Bronchial epithelial cell (primary cell): Measurements from ENCODE around the gene BBOF1. TPM values are rescaled to one million over a fixed set of nuclear protein-coding genes. Genes with fewer than 3 reads are reported as not detected.

Experiments
- DNase-seq: peaks from one replicate; pipeline ENCODE4 v3.0.0-alpha.2; 2010; ENCODE audit warnings: low read depth
- FAIRE-seq: peaks from 2 replicates; lab custom pipeline; 2011; peaks lifted over from hg19 to GRCh38; lab: Jason Lieb, UNC
- H3K27me3 ChIP-seq: 2 replicates; pipeline ENCODE4 v1.5.1; 2011; ENCODE audit warnings: low read length; ENCODE audit not compliant: control insufficient read depth, insufficient read depth
- H3K36me3 ChIP-seq: 2 replicates; pipeline ENCODE4 v1.5.1; 2011; ENCODE audit warnings: low read length; ENCODE audit not compliant: control insufficient read depth, insufficient read depth
- H3K4me3 ChIP-seq: 2 replicates; pipeline ENCODE4 v1.5.1; 2011; ENCODE audit warnings: mild to moderate bottlenecking, low read depth, low read length, control low read depth
- total RNA-seq: library from RNA; depleted of rRNA; stranded (reverse); fragments of >200 nt; gene quantifications from 2 replicates; pipeline ENCODE4 v1.2.1, GENCODE V29; 2014
- TF ChIP-seq, protein P1 (sequence below): IDR thresholded peaks from 2 replicates; pipeline ENCODE4 v1.5.1; 2011; ENCODE audit warnings: mild to moderate bottlenecking, moderate library complexity, low read length, control low read depth, inconsistent platforms; ENCODE audit not compliant: insufficient read depth, severe bottlenecking

The BBOF1 gene
- total RNA-seq, 1 donor from 2014 or later = 1.3 TPM

DNA sequence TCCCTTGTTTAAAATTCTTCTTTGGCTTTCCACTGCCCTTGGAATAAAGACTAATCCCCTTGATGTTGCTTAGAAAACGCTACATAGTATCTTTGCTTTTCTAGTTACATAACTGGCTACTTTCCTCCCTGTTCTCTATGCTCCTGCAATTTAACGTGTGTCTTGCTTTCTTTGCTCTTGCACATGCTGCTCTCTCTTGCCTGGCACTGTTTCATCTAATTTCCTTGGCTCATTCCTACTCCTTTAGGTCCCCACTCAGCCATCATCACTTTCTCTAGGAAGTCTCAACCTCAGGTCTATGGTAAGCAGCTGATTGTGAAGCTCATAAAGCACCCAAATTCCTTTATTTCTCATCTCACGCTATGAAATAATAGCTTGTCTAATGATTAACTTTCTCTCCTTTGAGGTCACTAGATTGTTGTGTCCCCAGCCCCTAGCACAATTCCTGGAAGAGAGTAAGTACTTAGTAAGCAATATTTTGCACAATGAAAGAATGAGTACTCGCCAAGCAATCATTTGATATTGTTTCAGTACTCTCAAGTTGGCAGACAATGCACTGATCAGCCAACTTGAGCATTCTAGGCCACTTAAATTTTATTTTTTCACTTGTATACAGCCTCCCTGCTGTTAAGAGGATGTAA lies 61.8 kb downstream of the BBOF1 start:
- no peaks in the 10 kb centered on the region for H3K36me3 ChIP-seq
- FAIRE-seq = no peak

DNA sequence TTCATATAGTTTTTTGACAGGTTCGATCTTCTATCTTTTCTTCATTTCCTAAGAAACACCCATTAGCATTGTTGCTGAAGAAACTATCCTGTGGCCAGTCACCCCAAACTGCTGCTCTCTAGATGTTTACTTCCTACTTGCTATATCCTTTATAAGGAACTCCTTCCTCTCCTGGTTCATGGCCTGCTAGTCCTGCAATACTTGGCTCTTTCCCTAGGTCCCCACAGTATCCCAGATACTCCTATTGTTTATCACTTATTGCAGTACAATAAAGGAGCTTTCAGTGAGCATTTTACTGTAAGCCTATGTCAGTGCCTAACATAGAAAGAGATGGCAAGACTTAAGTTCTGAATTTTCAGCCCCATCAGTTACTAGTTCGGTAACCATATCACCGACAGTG lies 62.3 kb downstream of the BBOF1 start:
- DNase-seq (no peak), FAIRE-seq (no peak)
- Histone ChIP-seq H3K27me3 (no peaks in the 10 kb centered on the region), H3K36me3 (no peaks in the 10 kb centered on the region), H3K4me3 (no peak overlapping the region)
- TF ChIP-seq, protein P1, sequence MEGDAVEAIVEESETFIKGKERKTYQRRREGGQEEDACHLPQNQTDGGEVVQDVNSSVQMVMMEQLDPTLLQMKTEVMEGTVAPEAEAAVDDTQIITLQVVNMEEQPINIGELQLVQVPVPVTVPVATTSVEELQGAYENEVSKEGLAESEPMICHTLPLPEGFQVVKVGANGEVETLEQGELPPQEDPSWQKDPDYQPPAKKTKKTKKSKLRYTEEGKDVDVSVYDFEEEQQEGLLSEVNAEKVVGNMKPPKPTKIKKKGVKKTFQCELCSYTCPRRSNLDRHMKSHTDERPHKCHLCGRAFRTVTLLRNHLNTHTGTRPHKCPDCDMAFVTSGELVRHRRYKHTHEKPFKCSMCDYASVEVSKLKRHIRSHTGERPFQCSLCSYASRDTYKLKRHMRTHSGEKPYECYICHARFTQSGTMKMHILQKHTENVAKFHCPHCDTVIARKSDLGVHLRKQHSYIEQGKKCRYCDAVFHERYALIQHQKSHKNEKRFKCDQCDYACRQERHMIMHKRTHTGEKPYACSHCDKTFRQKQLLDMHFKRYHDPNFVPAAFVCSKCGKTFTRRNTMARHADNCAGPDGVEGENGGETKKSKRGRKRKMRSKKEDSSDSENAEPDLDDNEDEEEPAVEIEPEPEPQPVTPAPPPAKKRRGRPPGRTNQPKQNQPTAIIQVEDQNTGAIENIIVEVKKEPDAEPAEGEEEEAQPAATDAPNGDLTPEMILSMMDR = no peak

More for the DNA sequence above, 61.8 kb downstream of the BBOF1 start:
- no peaks in the 10 kb centered on the region for H3K27me3 ChIP-seq
- no peak for DNase-seq
- no peak overlapping the region for H3K4me3 ChIP-seq
- TF ChIP-seq, protein P1 = no peak

DNA sequence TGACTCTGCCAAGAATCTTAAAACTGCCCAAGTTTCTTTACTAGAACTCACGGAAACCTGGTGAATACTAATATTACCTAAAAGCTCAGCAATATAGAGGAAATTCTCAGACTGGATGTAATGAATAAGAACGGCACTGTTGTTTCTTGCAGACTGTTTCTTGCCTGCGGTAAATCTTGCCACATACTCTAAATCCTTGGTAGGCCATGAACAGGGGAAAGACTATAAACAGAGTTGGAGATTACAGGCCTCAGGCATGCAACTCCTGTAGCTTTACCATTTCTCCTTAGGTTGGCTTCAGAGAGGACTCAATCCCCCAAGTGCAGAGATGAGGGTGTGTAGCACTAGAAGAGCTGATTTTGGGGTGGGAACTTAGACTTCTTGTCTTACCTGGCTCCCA lies 64.0 kb downstream of the BBOF1 start:
- FAIRE-seq (no peak), DNase-seq (no peak)
- Histone ChIP-seq H3K27me3 (no peaks in the 10 kb centered on the region), H3K4me3 (no peak overlapping the region), H3K36me3 (no peaks in the 10 kb centered on the region)
- TF ChIP-seq, protein P1 = no peak

DNA sequence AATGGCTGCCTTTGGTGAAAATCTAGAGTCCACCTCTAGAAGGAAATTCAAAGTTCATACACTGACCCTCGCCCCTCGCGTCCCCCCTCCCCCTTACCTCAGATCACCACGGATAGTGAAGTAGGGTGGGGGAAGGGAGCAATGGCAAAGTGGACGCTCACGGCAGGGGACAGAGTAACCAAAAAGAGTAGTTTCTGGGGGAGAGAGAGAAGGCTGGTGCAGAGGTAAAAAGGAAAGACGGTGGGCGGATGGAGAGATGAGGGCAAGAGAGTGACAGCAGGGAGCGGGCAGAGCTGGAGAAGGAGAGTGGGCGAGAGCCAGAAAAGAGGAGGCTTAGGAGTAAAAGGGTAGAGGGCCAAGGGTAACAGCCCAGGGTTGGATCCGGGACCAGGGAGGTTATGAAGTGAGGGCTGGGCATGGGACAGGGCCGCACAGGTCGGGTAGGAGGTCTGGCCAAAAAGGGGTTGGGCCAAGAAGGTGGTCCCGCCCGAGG lies 64.7 kb downstream of the BBOF1 start:
- Histone ChIP-seq H3K36me3 (no peaks in the 10 kb centered on the region), H3K4me3 (peak overlapping the region; percentile 80), H3K27me3 (no peaks in the 10 kb centered on the region)
- TF ChIP-seq, protein P1 = no peak
- DNase-seq (no peak), FAIRE-seq (no peak)

DNA sequence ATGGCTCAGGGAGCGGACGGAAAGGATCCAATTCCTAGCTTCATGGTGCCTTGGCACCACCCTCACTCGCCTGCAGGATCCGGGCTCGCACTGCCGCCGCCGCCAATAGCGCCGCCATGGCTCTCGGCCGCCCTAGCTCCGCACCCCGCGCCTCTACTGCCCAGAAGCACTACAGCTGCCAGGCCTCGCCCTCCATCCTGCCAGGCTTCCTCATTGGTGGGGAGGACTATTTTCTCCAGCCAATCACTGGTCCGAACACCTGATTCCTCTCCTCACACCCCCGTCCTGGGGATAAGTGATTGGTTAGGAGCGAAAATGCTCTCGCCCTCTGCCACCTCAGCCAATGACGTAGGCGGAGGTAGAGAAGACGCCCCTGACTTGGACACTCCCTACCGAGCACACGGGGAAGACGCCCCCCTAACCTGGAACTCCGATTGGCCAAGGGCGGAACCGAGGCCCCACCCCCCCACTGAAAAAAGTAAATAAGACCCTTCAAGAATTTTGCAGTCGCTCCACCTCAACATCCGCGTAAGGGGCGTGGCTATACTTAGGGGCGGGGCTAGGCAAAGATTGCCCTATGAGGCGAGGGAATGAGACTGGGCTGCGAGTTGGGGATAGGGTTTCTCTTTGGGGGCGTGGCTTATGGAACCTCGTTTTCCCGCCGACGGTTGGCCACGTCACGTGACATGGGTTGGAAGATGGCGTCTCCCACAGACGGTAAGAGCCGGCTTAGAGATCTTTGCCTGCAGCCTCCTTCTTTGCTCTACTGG lies 65.3 kb downstream of the BBOF1 start, which contains the start of the genes ALDH6A1 and LIN52:
ALDH6A1 (minus strand) TSS at position 177 of the 770 bp plus-strand sequence; CDS start at position 118, 59 bp downstream.
LIN52 (plus strand) TSS at position 680 of the 770 bp plus-strand sequence; CDS start at position 699, 19 bp downstream.
- TF ChIP-seq, protein P1 = no peak
- DNase-seq (peak; percentile 100), FAIRE-seq (peak; percentile 28)
- Histone ChIP-seq H3K36me3 (no peaks in the 10 kb centered on the region), H3K4me3 (peak within 1 kb of the TSS; percentile 80), H3K27me3 (no peaks in the 10 kb centered on the region)
